K562 (cell line): Measurements from ENCODE around the gene ATP6V1F. TPM values are rescaled to one million over a fixed set of nuclear protein-coding genes. Genes with fewer than 3 reads are reported as not detected.

Source experiments
- ELF2 ChIP-seq: fragments of 250-450 bp; sonication (Bioruptor Pico); IDR thresholded peaks from 2 replicates; pipeline ENCODE4 v1.5.0; 2021; ENCODE audit warnings: mild to moderate bottlenecking
- HDAC1 ChIP-seq, 2 experiments: fragments of 450-650 bp; IDR thresholded peaks; 2 replicates each; pipeline ENCODE4 v1.6.1; 2016 to 2017; ENCODE audit warnings: inconsistent platforms in 1 of 2, mild to moderate bottlenecking in 1 of 2, moderate library complexity in 1 of 2
- NFRKB ChIP-seq: fragments of 450-650 bp; IDR thresholded peaks from 2 replicates; pipeline ENCODE4 v1.6.1; 2016; ENCODE audit warnings: low read depth
- NR2C1 ChIP-seq, 2 experiments: fragments of 450-650 bp; IDR thresholded peaks; 2 replicates each; pipeline ENCODE4 v1.6.1; 2017; ENCODE audit warnings: mild to moderate bottlenecking in 2 of 2, antibody characterized with exemption in 1 of 2, inconsistent platforms in 1 of 2, missing compliant biosample characterization in 1 of 2, missing genetic modification characterization in 1 of 2
- POLR2G ChIP-seq: fragments of 200-400 bp; formaldehyde crosslinking; IDR thresholded peaks from 2 replicates; pipeline ENCODE4 v1.6.1; 2017; ENCODE audit warnings: low read depth, mild to moderate bottlenecking, antibody characterized with exemption, low read length, moderate library complexity
- TAL1 ChIP-seq: fragments of 450-650 bp; IDR thresholded peaks from 2 replicates; pipeline ENCODE4 v1.6.1; 2016; ENCODE audit warnings: mild to moderate bottlenecking
- TEAD1 ChIP-seq, 2 experiments: fragments of 450-650 bp in 1 of 2; sonication (generic) in 1 of 2; formaldehyde crosslinking; IDR thresholded peaks; 2 replicates each; pipeline versions ENCODE4 v1.4.0 to v1.8.0; 2020 to 2022; ENCODE audit warnings: mild to moderate bottlenecking in 2 of 2, missing genetic modification reagents in 1 of 2
- TOE1 ChIP-seq, 2 experiments: fragments of 450-650 bp in 1 of 2; sonication (generic) in 1 of 2; formaldehyde crosslinking in 1 of 2; IDR thresholded peaks; 2 replicates each; pipeline versions ENCODE4 v1.7.1 to v1.8.0; 2016 to 2022; ENCODE audit warnings: borderline replicate concordance in 2 of 2, mild to moderate bottlenecking in 2 of 2, antibody characterized with exemption in 1 of 2, inconsistent platforms in 1 of 2, low read depth in 1 of 2, missing genetic modification reagents in 1 of 2, moderate library complexity in 1 of 2
- TRIM24 ChIP-seq, 2 experiments: fragments of 450-650 bp; IDR thresholded peaks; 2 replicates each; pipeline ENCODE4 v1.6.1; 2016
- ZBTB9 ChIP-seq: fragments of 450-650 bp; formaldehyde crosslinking; IDR thresholded peaks from 2 replicates; pipeline ENCODE4 v1.4.0; 2020; ENCODE audit warnings: mild to moderate bottlenecking, moderate library complexity
- ZNF41 ChIP-seq: fragments of 250-450 bp; sonication (Bioruptor Pico); conservative IDR thresholded peaks from 2 replicates; pipeline ENCODE4 v1.4.0; 2020; ENCODE audit warnings: mild to moderate bottlenecking
- ZNF586 ChIP-seq: fragments of 450-650 bp; formaldehyde crosslinking; conservative IDR thresholded peaks from 2 replicates; pipeline ENCODE4 v1.4.0; 2020; ENCODE audit warnings: mild to moderate bottlenecking, moderate library complexity
- ZNF740 ChIP-seq, 3 experiments: fragments of 200-800 bp in 1 of 3; sonication (Bioruptor generic) in 1 of 3; sonication (generic) in 1 of 3; formaldehyde crosslinking in 1 of 3; IDR thresholded peaks; 2 replicates each; pipeline versions ENCODE4 v1.6.1 to v1.8.0; 2016 to 2022; ENCODE audit warnings: mild to moderate bottlenecking in 2 of 3, missing compliant biosample characterization in 2 of 3, missing genetic modification characterization in 2 of 3, missing genetic modification reagents in 1 of 3
- polyA plus RNA-seq, 8 experiments: library from polyadenylated mRNA; depleted of rRNA in 4 of 8; stranded (reverse) in 5 of 8; unstranded in 3 of 8; fragments of >200 nt; fragmentation: Nextera tagmentation in 2 of 8; fragmentation: Illumina TruSeq in 1 of 8; extraction: Ambion mirVana in 2 of 8; extraction: Trizol in 1 of 8; gene quantifications; 2 replicates each; pipeline versions ENCODE4 v1.2.1 to v1.2.3, GENCODE V29; 2011 to 2014; ENCODE audit warnings: inconsistent platforms in 1 of 8, missing spikeins in 1 of 8
- total RNA-seq, 7 experiments: library from RNA; depleted of rRNA in 6 of 7; stranded (reverse); fragments of >200 nt in 6 of 7; fragmentation: Illumina TruSeq in 2 of 7; extraction: Trizol in 2 of 7; gene quantifications; 2 replicates each; pipeline versions ENCODE4 v1.2.1 to v1.2.3, GENCODE V29; 2011 to 2021; ENCODE audit warnings: low replicate concordance in 1 of 7
- TF ChIP-seq, protein P1 (sequence below): sonication (generic); formaldehyde crosslinking; IDR thresholded peaks from 2 replicates; pipeline ENCODE4 v1.8.1; 2023; ENCODE audit warnings: mild to moderate bottlenecking, missing genetic modification reagents
- TF ChIP-seq, protein P2 (sequence below): fragments of 250-450 bp; sonication (Bioruptor Pico); IDR thresholded peaks from 2 replicates; pipeline ENCODE4 v1.5.0; 2021
- TF ChIP-seq, protein P3 (sequence below), 2 experiments: fragments of 200-800 bp in 1 of 2; sonication (Bioruptor generic) in 1 of 2; sonication (generic) in 1 of 2; formaldehyde crosslinking in 1 of 2; IDR thresholded peaks in 1 of 2; conservative IDR thresholded peaks in 1 of 2; 2 replicates each; pipeline versions ENCODE4 v1.5.0 to v1.6.1; 2016 to 2020; ENCODE audit warnings: missing compliant biosample characterization in 1 of 2, missing genetic modification characterization in 1 of 2, missing genetic modification reagents in 1 of 2
- TF ChIP-seq, protein P4 (sequence below): fragments of 450-650 bp; IDR thresholded peaks from 2 replicates; pipeline ENCODE4 v1.6.1; 2018; ENCODE audit not compliant: partially characterized antibody

Gene ATP6V1F
- total and polyA plus RNA-seq, 9 of the 15 experiments (the other 6 are each of a cell fraction or from before 2014, with no cell fraction given): 206 to 1,123 (median 542) TPM

- TF ChIP-seq ZBTB9 (CRISPR knock-in tag) (no peak), TAL1 (no peak), ZNF586 (no peak), NR2C1 (IDR thresholded peaks at IDR 0.05) (no peak), NR2C1 (tag; IDR thresholded peaks at IDR 0.05) (no peak), TEAD1 (CRISPR knock-in tag; IDR thresholded peaks at IDR 0.05) (0 out of 4 replicates have a peak, but pooled peaks of 1 of the 2 experiments have one; percentile 0), NFRKB (no peak), HDAC1 (IDR thresholded peaks at IDR 0.05) (0 out of 4 replicates have a peak, but pooled peaks of 1 of the 2 experiments have one; percentile 23), ZNF41 (no peak), TRIM24 (IDR thresholded peaks at IDR 0.05) (no peak), ZNF740 (CRISPR knock-in tag; IDR thresholded peaks at IDR 0.05) (no peak), ZNF740 (tag; IDR thresholded peaks at IDR 0.05) (no peak), ELF2 (CRISPR knock-in tag) (no peak), POLR2G (no peak), TOE1 (IDR thresholded peaks at IDR 0.05; ENCODE audit: borderline replicate concordance) (no peak), TOE1 (CRISPR knock-in tag; IDR thresholded peaks at IDR 0.05; ENCODE audit: borderline replicate concordance, low read depth) (no peak)
- TF ChIP-seq, protein P1, sequence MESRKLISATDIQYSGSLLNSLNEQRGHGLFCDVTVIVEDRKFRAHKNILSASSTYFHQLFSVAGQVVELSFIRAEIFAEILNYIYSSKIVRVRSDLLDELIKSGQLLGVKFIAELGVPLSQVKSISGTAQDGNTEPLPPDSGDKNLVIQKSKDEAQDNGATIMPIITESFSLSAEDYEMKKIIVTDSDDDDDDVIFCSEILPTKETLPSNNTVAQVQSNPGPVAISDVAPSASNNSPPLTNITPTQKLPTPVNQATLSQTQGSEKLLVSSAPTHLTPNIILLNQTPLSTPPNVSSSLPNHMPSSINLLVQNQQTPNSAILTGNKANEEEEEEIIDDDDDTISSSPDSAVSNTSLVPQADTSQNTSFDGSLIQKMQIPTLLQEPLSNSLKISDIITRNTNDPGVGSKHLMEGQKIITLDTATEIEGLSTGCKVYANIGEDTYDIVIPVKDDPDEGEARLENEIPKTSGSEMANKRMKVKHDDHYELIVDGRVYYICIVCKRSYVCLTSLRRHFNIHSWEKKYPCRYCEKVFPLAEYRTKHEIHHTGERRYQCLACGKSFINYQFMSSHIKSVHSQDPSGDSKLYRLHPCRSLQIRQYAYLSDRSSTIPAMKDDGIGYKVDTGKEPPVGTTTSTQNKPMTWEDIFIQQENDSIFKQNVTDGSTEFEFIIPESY (CRISPR knock-in tag): no peak
- TF ChIP-seq, protein P2, sequence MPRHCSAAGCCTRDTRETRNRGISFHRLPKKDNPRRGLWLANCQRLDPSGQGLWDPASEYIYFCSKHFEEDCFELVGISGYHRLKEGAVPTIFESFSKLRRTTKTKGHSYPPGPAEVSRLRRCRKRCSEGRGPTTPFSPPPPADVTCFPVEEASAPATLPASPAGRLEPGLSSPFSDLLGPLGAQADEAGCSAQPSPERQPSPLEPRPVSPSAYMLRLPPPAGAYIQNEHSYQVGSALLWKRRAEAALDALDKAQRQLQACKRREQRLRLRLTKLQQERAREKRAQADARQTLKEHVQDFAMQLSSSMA (CRISPR knock-in tag): no peak
- TF ChIP-seq, protein P3, sequence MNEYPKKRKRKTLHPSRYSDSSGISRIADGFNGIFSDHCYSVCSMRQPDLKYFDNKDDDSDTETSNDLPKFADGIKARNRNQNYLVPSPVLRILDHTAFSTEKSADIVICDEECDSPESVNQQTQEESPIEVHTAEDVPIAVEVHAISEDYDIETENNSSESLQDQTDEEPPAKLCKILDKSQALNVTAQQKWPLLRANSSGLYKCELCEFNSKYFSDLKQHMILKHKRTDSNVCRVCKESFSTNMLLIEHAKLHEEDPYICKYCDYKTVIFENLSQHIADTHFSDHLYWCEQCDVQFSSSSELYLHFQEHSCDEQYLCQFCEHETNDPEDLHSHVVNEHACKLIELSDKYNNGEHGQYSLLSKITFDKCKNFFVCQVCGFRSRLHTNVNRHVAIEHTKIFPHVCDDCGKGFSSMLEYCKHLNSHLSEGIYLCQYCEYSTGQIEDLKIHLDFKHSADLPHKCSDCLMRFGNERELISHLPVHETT (CRISPR knock-in tag; conservative IDR thresholded peaks at IDR 0.05 in 1 of 2, IDR thresholded peaks at IDR 0.05 in 1 of 2): no peak
- TF ChIP-seq, protein P4, sequence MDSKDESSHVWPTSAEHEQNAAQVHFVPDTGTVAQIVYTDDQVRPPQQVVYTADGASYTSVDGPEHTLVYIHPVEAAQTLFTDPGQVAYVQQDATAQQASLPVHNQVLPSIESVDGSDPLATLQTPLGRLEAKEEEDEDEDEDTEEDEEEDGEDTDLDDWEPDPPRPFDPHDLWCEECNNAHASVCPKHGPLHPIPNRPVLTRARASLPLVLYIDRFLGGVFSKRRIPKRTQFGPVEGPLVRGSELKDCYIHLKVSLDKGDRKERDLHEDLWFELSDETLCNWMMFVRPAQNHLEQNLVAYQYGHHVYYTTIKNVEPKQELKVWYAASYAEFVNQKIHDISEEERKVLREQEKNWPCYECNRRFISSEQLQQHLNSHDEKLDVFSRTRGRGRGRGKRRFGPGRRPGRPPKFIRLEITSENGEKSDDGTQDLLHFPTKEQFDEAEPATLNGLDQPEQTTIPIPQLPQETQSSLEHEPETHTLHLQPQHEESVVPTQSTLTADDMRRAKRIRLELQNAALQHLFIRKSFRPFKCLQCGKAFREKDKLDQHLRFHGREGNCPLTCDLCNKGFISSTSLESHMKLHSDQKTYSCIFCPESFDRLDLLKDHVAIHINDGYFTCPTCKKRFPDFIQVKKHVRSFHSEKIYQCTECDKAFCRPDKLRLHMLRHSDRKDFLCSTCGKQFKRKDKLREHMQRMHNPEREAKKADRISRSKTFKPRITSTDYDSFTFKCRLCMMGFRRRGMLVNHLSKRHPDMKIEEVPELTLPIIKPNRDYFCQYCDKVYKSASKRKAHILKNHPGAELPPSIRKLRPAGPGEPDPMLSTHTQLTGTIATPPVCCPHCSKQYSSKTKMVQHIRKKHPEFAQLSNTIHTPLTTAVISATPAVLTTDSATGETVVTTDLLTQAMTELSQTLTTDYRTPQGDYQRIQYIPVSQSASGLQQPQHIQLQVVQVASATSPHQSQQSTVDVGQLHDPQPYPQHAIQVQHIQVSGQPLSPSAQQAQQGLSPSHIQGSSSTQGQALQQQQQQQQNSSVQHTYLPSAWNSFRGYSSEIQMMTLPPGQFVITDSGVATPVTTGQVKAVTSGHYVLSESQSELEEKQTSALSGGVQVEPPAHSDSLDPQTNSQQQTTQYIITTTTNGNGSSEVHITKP: no peak
Measured at GRCh38 chr7:128832880-128833147, 29.8 kb upstream of the ATP6V1F start (continued).
